K562 (cell line): ENCODE results near the gene KAZN. TPM values are rescaled to one million over a fixed set of nuclear protein-coding genes. Genes with fewer than 3 reads are reported as not detected.

Source experiments
- ATAC-seq: fragments of 200-7000 bp; cut with Tn5 transposase; 3 replicates; pipeline ENCODE4 v1.9.1; 2020; ENCODE audit warnings: moderate library complexity
- BruUV-seq: library from RNA; stranded (reverse); fragments of 400-500 nt; replicated peaks from 2 replicates; lab custom pipeline; 2021; lab: Mats Ljungman, UMichigan
- CTCF ChIA-PET: fragments of 300-600 bp; formaldehyde crosslinking; extraction: SDS; loops from one replicate; lab custom pipeline; 2021; ENCODE audit warnings: low intra/inter-chr PET ratio; lab: Yijun Ruan, JAX
- POLR2A ChIA-PET: fragments of 300-600, 350-650 bp; sonication (Branson Sonifier 250); formaldehyde crosslinking; extraction: SDS; loops from one replicate; lab custom pipeline; 2021; ENCODE audit warnings: antibody characterized with exemption, inconsistent platforms; lab: Yijun Ruan, JAX
- DNase-seq, 4 experiments: peaks; one replicate each; pipeline versions ENCODE4 v3.0.0 to v3.0.0-alpha.2; 2011 to 2018; ENCODE audit warnings: low spot score in 3 of 4, mixed read lengths in 3 of 4; ENCODE audit errors: extremely low read depth in 1 of 4
- FAIRE-seq: peaks from 2 replicates; lab custom pipeline; 2011; peaks lifted over from hg19 to GRCh38; lab: Jason Lieb, UNC
- H2AFZ ChIP-seq: 2 replicates; pipeline ENCODE4 v1.6.0; 2011; ENCODE audit warnings: low read depth, low read length, control low read depth, inconsistent platforms
- H3K27ac ChIP-seq: fragments of 200-600 bp; 3 replicates; pipeline ENCODE4 v1.8.0; 2011; ENCODE audit warnings: low read depth, mild to moderate bottlenecking, control low read depth, inconsistent platforms, low read length, moderate library complexity, mixed read lengths; ENCODE audit errors: extremely low read depth
- H3K27me3 ChIP-seq, 2 experiments: fragments of 300-600 bp in 1 of 2; 2 replicates in 1 of 2; 3 replicates in 1 of 2; pipeline versions ENCODE4 v1.6.0 to v1.8.0; 2011; ENCODE audit warnings: inconsistent platforms in 2 of 2, low read length in 2 of 2, mild to moderate bottlenecking in 1 of 2, mixed read lengths in 1 of 2, moderate library complexity in 1 of 2; ENCODE audit not compliant: control insufficient read depth in 2 of 2, insufficient read depth in 2 of 2
- H3K36me3 ChIP-seq: fragments of 300-600 bp; 3 replicates; pipeline ENCODE4 v1.8.0; 2011; ENCODE audit warnings: mild to moderate bottlenecking, low read length, inconsistent platforms; ENCODE audit not compliant: control insufficient read depth, insufficient read depth
- H3K4me1 ChIP-seq, 2 experiments: fragments of 200-600 bp in 1 of 2; replicated peaks in 1 of 2; 2 replicates in 1 of 2; 3 replicates in 1 of 2; pipeline versions ENCODE4 v1.5.1 to v1.8.0; 2011; ENCODE audit warnings: inconsistent platforms in 2 of 2, low read length in 2 of 2, mild to moderate bottlenecking in 1 of 2, mixed read lengths in 1 of 2, moderate library complexity in 1 of 2; ENCODE audit not compliant: control insufficient read depth in 2 of 2, insufficient read depth in 2 of 2
- H3K4me2 ChIP-seq: 2 replicates; pipeline ENCODE4 v1.6.1; 2011; ENCODE audit warnings: low read length, control low read depth, inconsistent platforms, mixed read lengths; ENCODE audit not compliant: insufficient read depth
- H3K4me3 ChIP-seq: fragments of 200-600 bp; sonication (generic), shearing (Covaris generic); 2 replicates; pipeline ENCODE4 v1.5.1; 2016; ENCODE audit warnings: control low read depth, inconsistent platforms
- H3K79me2 ChIP-seq: fragments of 200-600 bp; 3 replicates; pipeline ENCODE4 v1.8.0; 2011; ENCODE audit warnings: low read length, inconsistent platforms; ENCODE audit not compliant: control insufficient read depth, insufficient read depth
- H3K9ac ChIP-seq, 2 experiments: 2 replicates each; pipeline versions ENCODE4 v1.6.0 to v1.6.1; 2011; ENCODE audit warnings: low read depth in 2 of 2, low read length in 2 of 2, control low read depth in 1 of 2, inconsistent platforms in 1 of 2, mild to moderate bottlenecking in 1 of 2, mixed read lengths in 1 of 2; ENCODE audit not compliant: insufficient read depth in 1 of 2
- H3K9me1 ChIP-seq: one replicate; pipeline ENCODE4 v1.6.0; 2011; ENCODE audit warnings: inconsistent platforms, mild to moderate bottlenecking, low read length, moderate library complexity; ENCODE audit not compliant: control insufficient read depth, insufficient read depth
- H3K9me3 ChIP-seq: replicated peaks from 2 replicates; pipeline ENCODE4 v1.5.1; 2011; ENCODE audit warnings: low read depth, low read length, inconsistent platforms; ENCODE audit not compliant: control insufficient read depth, insufficient read depth
- H4K20me1 ChIP-seq: replicated peaks from 2 replicates; pipeline ENCODE4 v1.6.1; 2011; ENCODE audit warnings: low read length, inconsistent platforms, mixed read lengths; ENCODE audit not compliant: control insufficient read depth, insufficient read depth
- FOS ChIP-seq: IDR thresholded peaks from 3 replicates; pipeline ENCODE4 v1.6.1; 2011; ENCODE audit not compliant: insufficient read length; ENCODE audit errors: extremely low read depth
- IRF2 ChIP-seq: sonication (generic); formaldehyde crosslinking; IDR thresholded peaks from 2 replicates; pipeline ENCODE4 v1.8.1; 2022; ENCODE audit warnings: mild to moderate bottlenecking, missing genetic modification reagents
- KLF10 ChIP-seq: fragments of 250-450 bp; sonication (Bioruptor Pico); IDR thresholded peaks from 2 replicates; pipeline ENCODE4 v1.6.1; 2021; ENCODE audit warnings: matching md5 sums
- MBD2 ChIP-seq: sonication (generic); IDR thresholded peaks from 2 replicates; pipeline ENCODE4 v1.6.1; 2016; ENCODE audit warnings: low read depth, borderline replicate concordance
- MYC ChIP-seq, 2 experiments: fragments of 250-450 bp in 1 of 2; sonication (Bioruptor Pico) in 1 of 2; IDR thresholded peaks; 2 replicates each; pipeline versions ENCODE4 v1.5.1 to v1.6.1; 2012 to 2021; ENCODE audit warnings: low read depth in 2 of 2, borderline replicate concordance in 1 of 2, improper control_type of control experiment in 1 of 2, low read length in 1 of 2, mild to moderate bottlenecking in 1 of 2, moderate library complexity in 1 of 2
- NR2C2 ChIP-seq, 2 experiments: fragments of 200-800 bp in 1 of 2; sonication (Bioruptor generic) in 1 of 2; sonication (generic) in 1 of 2; formaldehyde crosslinking in 1 of 2; IDR thresholded peaks; 2 replicates each; pipeline versions ENCODE4 v1.6.1 to v1.8.0; 2016 to 2022; ENCODE audit warnings: mild to moderate bottlenecking in 1 of 2, missing compliant biosample characterization in 1 of 2, missing genetic modification characterization in 1 of 2, missing genetic modification reagents in 1 of 2
- POLR2AphosphoS5 ChIP-seq: IDR thresholded peaks from 2 replicates; pipeline ENCODE4 v1.6.1; 2011; ENCODE audit warnings: mild to moderate bottlenecking, low read depth, low read length, moderate library complexity; ENCODE audit not compliant: control insufficient read depth, insufficient read depth
- POLR2G ChIP-seq: fragments of 200-400 bp; formaldehyde crosslinking; IDR thresholded peaks from 2 replicates; pipeline ENCODE4 v1.6.1; 2017; ENCODE audit warnings: low read depth, mild to moderate bottlenecking, antibody characterized with exemption, low read length, moderate library complexity
- POLR3A ChIP-seq: IDR thresholded peaks from 2 replicates; pipeline ENCODE4 v1.6.1; 2011; ENCODE audit warnings: borderline replicate concordance, mild to moderate bottlenecking, moderate library complexity; ENCODE audit not compliant: insufficient read length, insufficient read depth; ENCODE audit errors: extremely low read depth
- SIN3A ChIP-seq, 2 experiments: fragments of 150-350 bp in 1 of 2; IDR thresholded peaks; 2 replicates each; pipeline ENCODE4 v1.6.1; 2011 to 2016; ENCODE audit warnings: borderline replicate concordance in 2 of 2, low read depth in 2 of 2, low read length in 2 of 2, mild to moderate bottlenecking in 2 of 2, moderate library complexity in 2 of 2; ENCODE audit not compliant: control insufficient read depth in 1 of 2
- SIX5 ChIP-seq, 2 experiments: IDR thresholded peaks; 2 replicates each; pipeline ENCODE4 v1.6.1; 2011; ENCODE audit warnings: low read length in 2 of 2, borderline replicate concordance in 1 of 2, low read depth in 1 of 2, mild to moderate bottlenecking in 1 of 2, moderate library complexity in 1 of 2; ENCODE audit not compliant: insufficient read depth in 1 of 2
- SMAD3 ChIP-seq: fragments of 450-650 bp; formaldehyde crosslinking; conservative IDR thresholded peaks from 2 replicates; pipeline ENCODE4 v1.4.0; 2020; ENCODE audit warnings: mild to moderate bottlenecking
- TRIM24 ChIP-seq, 2 experiments: fragments of 450-650 bp; IDR thresholded peaks; 2 replicates each; pipeline ENCODE4 v1.6.1; 2016
- TRIM28 ChIP-seq: fragments of 450-650 bp; IDR thresholded peaks from 2 replicates; pipeline ENCODE4 v1.6.1; 2017
- ZNF696 ChIP-seq: fragments of 250-450 bp; sonication (Bioruptor Pico); conservative IDR thresholded peaks from 2 replicates; pipeline ENCODE4 v1.4.0; 2020; ENCODE audit warnings: mild to moderate bottlenecking, moderate library complexity
- WGBS: fragments of 100-300 bp; shearing (Covaris generic); methylation state at CpG from one replicate; pipeline ENCODE4 v1.1.6; 2016; ENCODE audit warnings: low coverage, mixed read lengths; ENCODE audit not compliant: insufficient coverage; ENCODE audit errors: missing lambda C conversion rate; 5-methylcytosine and 5-hydroxymethylcytosine counted together
- in situ Hi-C: fragments of 300-500 bp; cut with MboI; formaldehyde crosslinking; loops from 4 replicates; pipeline ENCODE4 v1.15.0; 2018; ENCODE audit warnings: inconsistent platforms, mixed read lengths
- intact Hi-C: fragments of 100-400 bp; cut with micrococcal nuclease; formaldehyde crosslinking; loops from 2 replicates; pipeline ENCODE4 v1.14.2; 2022
- polyA plus RNA-seq, 8 experiments: library from polyadenylated mRNA; depleted of rRNA in 4 of 8; stranded (reverse) in 5 of 8; unstranded in 3 of 8; fragments of >200 nt; fragmentation: Nextera tagmentation in 2 of 8; fragmentation: Illumina TruSeq in 1 of 8; extraction: Ambion mirVana in 2 of 8; extraction: Trizol in 1 of 8; gene quantifications; 2 replicates each; pipeline versions ENCODE4 v1.2.1 to v1.2.3, GENCODE V29; 2011 to 2014; ENCODE audit warnings: inconsistent platforms in 1 of 8, missing spikeins in 1 of 8
- total RNA-seq, 7 experiments: library from RNA; depleted of rRNA in 6 of 7; stranded (reverse); fragments of >200 nt in 6 of 7; fragmentation: Illumina TruSeq in 2 of 7; extraction: Trizol in 2 of 7; gene quantifications; 2 replicates each; pipeline versions ENCODE4 v1.2.1 to v1.2.3, GENCODE V29; 2011 to 2021; ENCODE audit warnings: low replicate concordance in 1 of 7

Gene KAZN
- total and polyA plus RNA-seq, 9 of the 15 experiments (the other 6 are each of a cell fraction or from before 2014, with no cell fraction given), result 2.1 to 21.6 (median 5.4) TPM

GRCh38 chr1:14715266-14715665, 116.8 kb downstream of the KAZN start:
- H3K9me3 ChIP-seq, result no peaks in the 10 kb centered on the region
- in situ Hi-C loops (no loop called here), intact Hi-C loops (no loop called here)
- no peaks in the 10 kb centered on the region for H3K36me3 ChIP-seq
- H3K9ac ChIP-seq, result no peak overlapping the region
- no peak overlapping the region for H3K4me2 ChIP-seq
- ATAC-seq (no peak), DNase-seq (no peak), FAIRE-seq (no peak)
- no peaks in the 10 kb centered on the region for H3K9me1 ChIP-seq
- H2AFZ ChIP-seq, result no peak overlapping the region
- H3K4me3 ChIP-seq, result no peak overlapping the region
- no peak overlapping the region for H3K27ac ChIP-seq
- ChIA-PET POLR2A (interaction anchor here (0.6 kb wide), 1 partner anchor 77 kb away, joined by 4 read pairs; no protein-coding TSS in a partner anchor), CTCF (no interaction called here)
- no peaks in the 10 kb centered on the region for H3K4me1 ChIP-seq
- no TSS peak for BruUV-seq
- TF ChIP-seq MBD2 (no peak), ZNF696 (CRISPR knock-in tag) (no peak), SIX5 (IDR thresholded peaks at IDR 0.05; ENCODE audit: borderline replicate concordance in 1 of 2, insufficient read depth in 1 of 2, low read depth in 1 of 2, low read length in 2 of 2) (no peak)
- H3K79me2 ChIP-seq, result no peaks in the 10 kb centered on the region
- H4K20me1 ChIP-seq, result no peaks in the 10 kb centered on the region
- H3K27me3 ChIP-seq, result peaks cover 43 to 75% of the 10 kb centered on the region in 2 experiments; a peak in 4 of 5 replicates
- 6% methylated on average over 10 of the region's 10 CpGs for WGBS

- TF ChIP-seq MYC (IDR thresholded peaks at IDR 0.05; ENCODE audit: low read depth, low read length) (no peak), MYC (CRISPR knock-in tag; IDR thresholded peaks at IDR 0.05; ENCODE audit: borderline replicate concordance, low read depth) (no peak), KLF10 (CRISPR knock-in tag) (no peak), POLR2AphosphoS5 (no peak), FOS (no peak), TRIM24 (IDR thresholded peaks at IDR 0.05) (no peak), NR2C2 (CRISPR knock-in tag; IDR thresholded peaks at IDR 0.05) (no peak), NR2C2 (tag; IDR thresholded peaks at IDR 0.05) (no peak), SMAD3 (CRISPR knock-in tag) (no peak), IRF2 (CRISPR knock-in tag) (no peak), SIN3A (IDR thresholded peaks at IDR 0.05; ENCODE audit: borderline replicate concordance in 2 of 2, control insufficient read depth in 1 of 2, low read depth in 2 of 2, low read length in 2 of 2) (no peak), POLR2G (no peak), POLR3A (no peak), TRIM28 (no peak)
- intact Hi-C loops, result no loop called here
- 7% methylated on average over 7 of the region's 7 CpGs for WGBS
Observed at GRCh38 chr1:14715802-14716201, 117.3 kb downstream of the KAZN start.

More at GRCh38 chr1:14715802-14716201, 117.3 kb downstream of the KAZN start:
- H3K4me3 ChIP-seq, result no peak overlapping the region
- ChIA-PET POLR2A (interaction anchor here (0.6 kb wide), 1 partner anchor 76 kb away, joined by 4 read pairs; no protein-coding TSS in a partner anchor), CTCF (no interaction called here)
- no peak overlapping the region for H3K4me2 ChIP-seq
- peaks cover 43 to 75% of the 10 kb centered on the region in 2 experiments; a peak in 4 of 5 replicates for H3K27me3 ChIP-seq
- no peak overlapping the region for H3K27ac ChIP-seq
- no peaks in the 10 kb centered on the region for H3K36me3 ChIP-seq
- BruUV-seq, result no TSS peak
- H3K9me1 ChIP-seq, result no peaks in the 10 kb centered on the region
- no peaks in the 10 kb centered on the region for H3K9me3 ChIP-seq
- H3K79me2 ChIP-seq, result no peaks in the 10 kb centered on the region
- no peak overlapping the region for H3K9ac ChIP-seq
- DNase-seq (no peak), FAIRE-seq (no peak), ATAC-seq (no peak)
- in situ Hi-C loops, result no loop called here
- no peaks in the 10 kb centered on the region for H3K4me1 ChIP-seq
- no peak overlapping the region for H2AFZ ChIP-seq
- no peaks in the 10 kb centered on the region for H4K20me1 ChIP-seq
